Urinary bladder (tissue), 4 donors: ENCODE data around the gene CTDSPL2. TPM values are rescaled to one million over a fixed set of nuclear protein-coding genes. Genes with fewer than 3 reads are reported as not detected.

ENCODE experiments used
- DNase-seq: peaks from one replicate; pipeline ENCODE4 v3.0.0-alpha.2; 2015; ENCODE audit errors: extremely low spot score
- H3K27ac ChIP-seq: one replicate; pipeline ENCODE4 v1.5.1; 2013; ENCODE audit warnings: low read depth, mild to moderate bottlenecking, moderate library complexity
- H3K36me3 ChIP-seq: one replicate; pipeline ENCODE4 v1.6.1; 2013; ENCODE audit warnings: mild to moderate bottlenecking, moderate library complexity; ENCODE audit not compliant: insufficient read depth
- H3K4me1 ChIP-seq: one replicate; pipeline ENCODE4 v1.6.1; 2013; ENCODE audit warnings: mild to moderate bottlenecking, moderate library complexity; ENCODE audit not compliant: insufficient read depth
- H3K4me3 ChIP-seq: one replicate; pipeline ENCODE4 v1.5.1; 2013; ENCODE audit warnings: low read depth, low read length
- WGBS: extraction: QIAGEN DNeasy Blood & Tissue Kit; methylation state at CpG from one replicate; pipeline ENCODE4 v1.1.7; 2013; 5-methylcytosine and 5-hydroxymethylcytosine counted together
- polyA plus RNA-seq: library from polyadenylated mRNA; stranded (reverse); fragments of 200-250 nt; gene quantifications from one replicate; pipeline ENCODE4 v1.2.3, GENCODE V29; 2013
- total RNA-seq: library from RNA; depleted of rRNA; stranded (reverse); fragments of >200 nt; gene quantifications from one replicate; pipeline ENCODE4 v1.2.3, GENCODE V29; 2014
- donor health status: healthy with polysubstance abuse.
- donor health status: healthy.

CTDSPL2 gene
- total RNA-seq (143 TPM), polyA plus RNA-seq (16.7 TPM)

DNA sequence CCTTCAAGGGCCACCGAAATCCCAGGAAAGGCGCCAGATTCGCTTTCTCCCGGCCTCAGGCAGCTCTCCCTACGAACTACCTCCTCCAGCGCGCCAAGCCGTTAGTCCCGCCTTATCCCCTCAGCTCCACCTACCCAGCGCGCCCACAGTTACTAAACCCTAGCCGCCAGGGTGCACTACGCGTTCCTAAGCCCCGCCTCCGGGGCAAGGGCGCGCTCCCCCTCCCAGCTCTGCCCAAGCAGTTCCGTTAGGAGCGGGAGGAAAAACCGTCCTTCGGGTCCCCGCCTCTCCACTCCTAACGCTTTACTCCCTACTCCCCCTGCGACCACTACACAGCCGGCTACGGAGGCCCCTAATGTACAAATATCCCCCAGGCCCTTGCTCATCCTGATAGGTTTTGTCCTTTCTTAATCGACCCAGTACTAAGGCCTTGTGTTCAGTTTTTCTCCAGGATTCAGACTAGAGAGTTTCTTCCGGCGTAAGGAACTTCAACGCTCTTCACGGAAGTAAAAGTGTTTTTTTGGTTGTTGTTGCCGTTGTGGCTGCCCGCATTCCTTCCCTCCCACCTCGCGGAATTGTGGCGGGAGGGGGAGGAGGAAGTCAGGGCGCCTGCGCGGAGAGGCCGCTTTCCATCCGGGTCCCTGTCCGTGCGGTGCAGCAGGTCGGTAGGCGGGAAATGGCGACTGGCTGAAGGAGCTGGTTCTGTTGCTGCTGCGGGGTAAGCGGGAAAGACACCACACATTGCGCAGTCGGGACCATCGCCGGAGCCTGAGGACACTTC is at the start of gene CTDSPL2:
CTDSPL2 (plus strand) TSS at position 655 of the 781 bp plus-strand sequence. CDS start 31,386 bp downstream, outside the sequence.
- peak; percentile 95 for DNase-seq
- under 1% methylated on average over 53 of the region's 53 CpGs for WGBS
- Histone ChIP-seq H3K4me1 (no peaks in the 10 kb centered on the region), H3K36me3 (no peaks in the 10 kb centered on the region), H3K4me3 (peak within 1 kb of the TSS; percentile 91), H3K27ac (peak within 1 kb of the TSS; percentile 88)

DNA sequence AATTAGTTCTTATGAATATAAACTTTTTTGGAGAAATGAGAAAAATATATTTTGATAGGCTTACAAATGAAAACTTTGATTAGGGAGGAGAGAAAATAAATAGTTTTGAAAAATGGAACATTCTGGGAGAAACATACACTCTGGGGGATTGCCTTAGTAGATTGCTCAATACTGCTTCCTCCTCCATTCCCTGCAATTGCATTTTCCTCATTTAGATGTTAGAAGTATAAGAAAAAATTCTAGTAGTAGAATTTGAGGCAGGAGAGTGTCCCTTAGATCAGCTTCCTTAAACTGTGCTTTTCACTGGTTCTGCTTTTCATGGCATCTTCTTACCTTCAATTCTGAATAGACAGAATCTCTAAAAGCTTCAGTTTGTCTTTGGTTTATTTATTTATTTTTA is 46.2 kb upstream of the CTDSPL2 start:
- no peaks in the 10 kb centered on the region for H3K4me1 ChIP-seq
- peaks cover 3% of the 10 kb centered on the region for H3K36me3 ChIP-seq
- DNase-seq: no peak

DNA sequence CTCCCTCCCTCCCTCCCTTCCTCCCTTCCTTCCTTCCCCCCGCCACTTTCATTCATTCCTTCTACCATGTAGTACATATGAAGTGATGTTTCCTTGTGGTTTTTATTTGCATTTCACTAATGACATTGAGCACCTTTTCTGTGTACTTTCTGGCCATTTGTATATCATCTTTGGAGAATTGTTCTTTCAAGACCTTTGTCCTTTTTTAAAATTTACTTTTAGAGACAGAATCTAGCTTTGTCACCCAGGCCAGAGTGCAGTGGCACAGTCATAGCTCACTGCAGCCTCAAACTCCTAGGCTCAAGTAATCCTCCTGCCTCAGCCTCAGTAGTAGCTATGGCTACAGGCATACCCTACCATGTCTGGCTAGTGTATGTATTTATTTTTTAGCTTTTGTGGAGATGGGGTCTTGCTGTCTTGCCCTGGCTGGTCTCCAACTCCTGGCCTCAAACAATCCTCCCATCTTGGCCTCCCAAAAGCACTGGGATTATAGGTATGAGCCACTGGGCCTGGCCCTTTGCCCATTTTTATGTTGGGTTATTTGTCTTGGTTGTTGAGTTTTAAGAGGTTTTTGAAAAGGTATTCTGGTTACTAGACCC is 42.0 kb upstream of the CTDSPL2 start:
- no peak for DNase-seq
- 78% methylated on average over 1 of the region's 1 CpG for WGBS
- Histone ChIP-seq H3K27ac (no peak overlapping the region), H3K4me1 (no peaks in the 10 kb centered on the region), H3K4me3 (no peak overlapping the region), H3K36me3 (peaks cover 3% of the 10 kb centered on the region)

More for the DNA sequence above, 46.2 kb upstream of the CTDSPL2 start:
- Histone ChIP-seq H3K4me3 (no peak overlapping the region), H3K27ac (no peak overlapping the region)

DNA sequence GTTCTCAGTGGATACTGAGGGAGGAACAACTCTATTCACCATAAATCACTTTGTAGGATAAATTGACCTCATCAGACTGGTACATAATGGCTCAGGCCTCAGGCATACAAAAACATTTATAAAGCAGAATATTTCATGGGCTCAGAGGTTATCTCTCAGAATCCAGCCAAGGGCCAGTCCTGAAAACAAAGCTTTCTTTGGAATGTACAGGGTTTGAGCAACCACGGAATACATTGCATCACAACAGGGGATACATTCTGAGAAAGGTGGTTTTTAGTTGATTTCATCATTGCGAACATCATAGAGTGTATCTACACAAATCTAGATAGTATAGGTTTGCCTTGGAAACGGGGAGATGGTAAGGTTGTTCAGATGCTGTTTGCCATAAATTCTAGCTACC is 33.4 kb upstream of the CTDSPL2 start:
- 87% methylated on average over 3 of the region's 3 CpGs for WGBS
- H3K4me1 ChIP-seq: no peaks in the 10 kb centered on the region
- no peaks in the 10 kb centered on the region for H3K36me3 ChIP-seq
- DNase-seq: no peak
- no peak overlapping the region for H3K4me3 ChIP-seq
- no peak overlapping the region for H3K27ac ChIP-seq

DNA sequence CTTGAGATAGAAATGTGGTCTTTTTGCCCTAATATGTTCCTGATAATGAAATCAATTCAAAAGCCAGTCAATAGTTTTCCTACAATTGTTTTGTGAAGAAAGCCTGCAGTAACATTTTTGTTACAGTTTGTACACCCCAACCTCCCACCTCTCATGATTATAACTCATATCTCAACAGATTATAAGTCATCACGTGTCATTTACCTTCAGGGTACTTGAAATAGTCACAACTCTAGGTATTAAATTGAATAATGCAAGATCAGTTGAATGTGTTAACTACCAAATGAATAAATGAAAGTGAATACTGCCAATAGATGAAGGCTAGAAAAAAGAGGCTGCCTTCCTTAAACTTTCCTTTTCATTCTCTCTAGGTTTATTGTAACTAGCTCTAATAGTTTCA is 32.9 kb upstream of the CTDSPL2 start:
- no peak overlapping the region for H3K4me3 ChIP-seq
- WGBS: 89% methylated on average over 1 of the region's 1 CpG

DNA sequence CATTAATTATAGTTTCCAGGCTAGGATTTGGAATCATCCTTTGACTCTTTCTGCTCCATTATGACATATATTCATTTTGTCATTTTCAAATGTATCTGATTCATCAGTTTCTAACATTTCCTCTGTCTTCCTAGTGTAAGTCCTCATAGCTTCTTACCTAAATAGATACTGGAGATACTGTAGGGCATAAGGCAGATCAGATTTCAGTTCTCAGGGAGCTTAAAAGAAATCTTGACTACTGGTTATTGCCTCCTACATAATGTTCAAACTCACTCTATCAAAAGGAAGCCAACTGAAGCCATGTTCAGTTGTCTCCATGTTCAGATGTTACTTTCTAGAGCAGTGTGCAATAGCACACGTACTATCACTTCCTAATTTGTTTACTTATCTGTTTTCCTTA is 29.6 kb upstream of the CTDSPL2 start:
- H3K27ac ChIP-seq: no peak overlapping the region
- H3K4me1 ChIP-seq: no peaks in the 10 kb centered on the region
- no peaks in the 10 kb centered on the region for H3K36me3 ChIP-seq
- no peak for DNase-seq
- WGBS: 85% methylated on average over 1 of the region's 1 CpG
- H3K4me3 ChIP-seq: no peak overlapping the region

More for the DNA sequence above, 32.9 kb upstream of the CTDSPL2 start:
- Histone ChIP-seq H3K36me3 (no peaks in the 10 kb centered on the region), H3K27ac (no peak overlapping the region), H3K4me1 (no peaks in the 10 kb centered on the region)
- DNase-seq: no peak

DNA sequence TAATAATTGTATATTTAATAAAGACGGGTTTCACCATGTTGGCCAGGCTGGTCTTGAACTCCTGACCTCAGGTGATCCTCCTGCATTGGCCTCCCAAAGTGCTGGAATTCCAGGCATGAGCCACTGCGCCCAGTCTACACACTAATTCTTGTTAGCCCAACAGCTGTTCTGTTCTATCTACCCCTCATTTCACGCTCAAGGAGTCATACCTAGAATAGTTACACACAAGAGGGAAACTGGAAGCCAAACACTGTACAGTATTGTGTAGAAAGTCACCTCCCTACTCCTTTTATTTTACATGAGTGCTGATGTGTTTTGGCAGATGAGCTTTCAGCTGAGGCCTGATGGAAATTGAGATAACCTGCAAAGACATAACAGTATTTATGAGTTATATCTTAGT is 13.4 kb upstream of the CTDSPL2 start:
- no peak overlapping the region for H3K4me3 ChIP-seq
- no peaks in the 10 kb centered on the region for H3K4me1 ChIP-seq
- H3K36me3 ChIP-seq: no peaks in the 10 kb centered on the region

DNA sequence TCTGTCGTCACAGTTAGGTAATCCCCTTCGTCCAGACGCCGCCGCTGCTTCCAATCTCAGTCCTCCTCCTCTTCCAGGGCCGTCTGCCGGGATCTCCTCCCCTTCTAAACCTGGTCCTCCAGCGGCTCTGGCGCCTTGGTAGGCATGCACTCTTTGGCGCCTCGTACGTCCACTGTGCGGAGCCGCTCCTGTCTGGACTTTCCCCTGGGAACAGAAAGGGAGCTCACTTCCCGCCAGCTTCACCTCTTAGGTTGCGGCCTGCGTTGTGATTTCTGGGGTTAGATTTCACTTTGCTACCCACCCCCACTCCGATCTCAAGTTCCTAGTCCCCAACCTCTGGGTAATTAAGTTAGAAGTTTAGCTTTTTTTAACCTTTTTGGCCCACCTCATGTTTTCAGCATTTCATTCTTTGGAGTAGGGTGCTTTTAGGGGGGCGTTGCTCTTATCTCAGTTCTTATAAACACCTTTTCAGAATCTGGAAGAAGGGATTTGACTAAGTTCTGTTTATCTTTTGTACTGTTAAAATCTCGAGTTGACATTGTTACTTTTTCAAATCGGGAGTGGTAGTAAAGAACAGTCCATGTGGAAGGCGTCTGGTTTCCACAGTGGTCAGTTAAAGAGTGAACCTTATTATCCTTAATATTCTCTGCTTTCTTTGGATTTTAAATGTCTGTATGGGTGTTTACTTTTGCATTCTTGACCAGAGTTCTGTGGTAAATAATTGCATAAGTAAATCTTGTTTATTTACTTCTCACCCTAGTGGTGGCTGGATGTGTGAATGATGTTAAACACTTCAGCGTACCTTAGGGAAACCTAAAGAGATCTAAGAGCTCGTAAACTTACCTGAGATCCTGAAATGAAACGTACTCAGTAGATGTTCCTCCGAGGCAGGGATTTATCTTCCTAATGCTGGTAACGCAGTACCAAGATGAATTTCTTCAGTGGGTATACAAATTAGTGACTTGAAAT is 611 bp downstream of the CTDSPL2 start:
- Histone ChIP-seq H3K36me3 (no peaks in the 10 kb centered on the region), H3K4me3 (peak overlapping the region; percentile 91), H3K27ac (peak overlapping the region; percentile 88), H3K4me1 (no peaks in the 10 kb centered on the region)
- DNase-seq: no peak
- WGBS: under 1% methylated on average over 27 of the region's 27 CpGs

More for the DNA sequence above, 13.4 kb upstream of the CTDSPL2 start:
- no peak for DNase-seq
- H3K27ac ChIP-seq: no peak overlapping the region
- WGBS: 96% methylated on average over 3 of the region's 3 CpGs

DNA sequence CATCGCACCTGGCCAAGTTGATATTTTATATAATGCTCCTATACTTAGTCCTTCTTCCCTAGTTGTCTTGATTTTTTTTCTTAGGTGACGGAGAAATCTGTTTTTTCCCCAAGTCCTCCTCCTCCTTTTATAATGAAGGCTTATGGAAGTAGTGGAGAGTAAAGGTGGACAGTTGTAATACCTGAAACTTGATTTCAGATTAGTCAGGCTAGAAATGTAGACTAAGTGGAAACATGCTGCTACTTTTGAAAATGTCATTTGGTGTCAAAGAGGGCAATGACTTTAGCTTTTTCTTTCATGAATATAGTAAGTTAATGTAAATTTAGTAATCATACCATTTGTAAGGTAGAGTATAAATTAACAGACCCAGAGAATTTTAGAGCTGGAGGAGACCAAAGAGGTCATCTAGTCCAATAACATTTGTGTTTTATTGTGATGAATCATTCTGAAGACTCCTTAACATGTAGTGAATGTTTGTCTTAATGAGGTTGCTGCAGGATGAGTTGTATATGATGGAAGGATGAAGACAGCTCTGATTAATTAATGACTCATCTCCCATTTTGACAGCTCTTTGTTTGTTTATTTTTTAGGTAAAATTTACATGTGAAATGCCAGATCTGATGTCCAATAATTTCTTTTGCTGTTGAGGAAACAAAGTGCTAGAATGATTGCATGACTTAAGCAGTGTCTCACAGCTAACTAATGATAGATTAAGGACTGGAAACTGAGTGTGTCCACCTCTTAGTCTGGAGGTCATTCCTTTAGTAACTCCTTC is 8.7 kb downstream of the CTDSPL2 start:
- 95% methylated on average over 2 of the region's 2 CpGs for WGBS
- no peak for DNase-seq
- H3K4me1 ChIP-seq: no peaks in the 10 kb centered on the region

DNA sequence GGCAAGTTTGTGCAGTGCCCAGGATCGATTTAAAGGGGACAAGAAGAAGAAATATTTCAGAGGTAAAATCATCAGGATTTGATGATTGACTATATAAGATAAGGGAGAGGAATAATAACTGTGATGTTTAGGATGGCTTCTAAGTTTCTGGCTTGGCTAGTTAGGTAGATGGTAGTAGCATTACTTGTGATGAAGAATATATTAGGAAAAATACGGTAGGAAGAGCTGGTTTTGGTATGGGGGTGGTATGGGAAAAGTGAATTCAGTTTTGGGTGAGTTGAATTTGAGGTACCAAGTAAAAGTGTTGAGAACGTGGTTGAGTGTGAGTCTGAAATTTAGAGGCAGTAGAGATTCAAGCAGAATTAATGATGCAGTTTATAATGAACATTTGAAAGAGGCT is 11.0 kb downstream of the CTDSPL2 start:
- H3K36me3 ChIP-seq: no peaks in the 10 kb centered on the region
- H3K27ac ChIP-seq: no peak overlapping the region
- WGBS: 84% methylated on average over 3 of the region's 3 CpGs
- no peak for DNase-seq
- H3K4me1 ChIP-seq: no peaks in the 10 kb centered on the region
- no peak overlapping the region for H3K4me3 ChIP-seq

More for the DNA sequence above, 8.7 kb downstream of the CTDSPL2 start:
- Histone ChIP-seq H3K4me3 (no peak overlapping the region), H3K27ac (no peak overlapping the region), H3K36me3 (no peaks in the 10 kb centered on the region)

DNA sequence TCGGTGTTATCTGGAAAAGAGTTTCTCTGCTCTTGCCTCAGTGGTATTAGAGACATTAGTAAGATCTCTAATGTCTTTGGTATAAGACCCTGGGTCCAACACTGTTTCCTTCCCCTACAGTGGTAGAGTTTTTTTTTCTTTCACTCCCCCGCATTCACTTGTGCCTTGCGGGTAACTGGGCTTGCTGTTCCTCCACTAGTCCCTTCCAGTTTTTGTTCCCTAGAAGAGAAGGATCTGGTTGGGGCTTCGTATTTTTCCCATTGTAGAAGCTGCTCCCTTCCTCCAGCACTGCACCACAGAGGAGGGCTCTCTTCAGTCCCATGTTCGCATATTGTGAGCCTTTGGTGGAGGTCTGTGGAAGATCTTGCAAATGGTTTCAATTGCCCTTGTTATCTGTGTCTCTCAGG is 13.7 kb downstream of the CTDSPL2 start:
- no peaks in the 10 kb centered on the region for H3K4me1 ChIP-seq
- DNase-seq: no peak
- 79% methylated on average over 5 of the region's 5 CpGs for WGBS

DNA sequence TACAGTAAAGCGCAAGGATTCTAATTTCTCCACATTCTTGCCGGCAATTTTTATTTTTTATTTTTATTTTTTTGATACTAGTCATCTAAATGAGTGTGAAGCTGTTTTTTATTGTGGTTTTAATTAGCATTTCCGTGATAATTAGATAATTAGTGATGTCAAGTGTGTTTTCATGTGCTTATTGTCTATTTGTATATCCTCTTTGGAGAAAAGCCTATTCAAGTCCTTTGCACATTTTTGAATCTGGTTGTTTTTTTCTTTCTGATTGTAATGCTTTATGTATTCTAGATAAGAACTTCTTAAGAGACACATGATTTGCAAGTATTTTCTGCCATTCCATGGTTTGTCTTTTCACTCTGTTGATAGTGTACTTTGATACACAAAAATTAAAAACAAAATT is 16.1 kb downstream of the CTDSPL2 start:
- no peak for DNase-seq
- WGBS: 99% methylated on average over 3 of the region's 3 CpGs
- Histone ChIP-seq H3K36me3 (no peaks in the 10 kb centered on the region), H3K4me1 (no peaks in the 10 kb centered on the region), H3K27ac (no peak overlapping the region), H3K4me3 (no peak overlapping the region)

More for the DNA sequence above, 13.7 kb downstream of the CTDSPL2 start:
- H3K36me3 ChIP-seq: no peaks in the 10 kb centered on the region
- no peak overlapping the region for H3K27ac ChIP-seq
- H3K4me3 ChIP-seq: no peak overlapping the region
